Measurements from ENCODE around the gene GRWD1. TPM values are rescaled to one million over a fixed set of nuclear protein-coding genes. Genes with fewer than 3 reads are reported as not detected.

Gene GRWD1
- polyA plus RNA-seq, 4 donors, result 5.6 to 19.5 (median 12.8) TPM

DNA sequence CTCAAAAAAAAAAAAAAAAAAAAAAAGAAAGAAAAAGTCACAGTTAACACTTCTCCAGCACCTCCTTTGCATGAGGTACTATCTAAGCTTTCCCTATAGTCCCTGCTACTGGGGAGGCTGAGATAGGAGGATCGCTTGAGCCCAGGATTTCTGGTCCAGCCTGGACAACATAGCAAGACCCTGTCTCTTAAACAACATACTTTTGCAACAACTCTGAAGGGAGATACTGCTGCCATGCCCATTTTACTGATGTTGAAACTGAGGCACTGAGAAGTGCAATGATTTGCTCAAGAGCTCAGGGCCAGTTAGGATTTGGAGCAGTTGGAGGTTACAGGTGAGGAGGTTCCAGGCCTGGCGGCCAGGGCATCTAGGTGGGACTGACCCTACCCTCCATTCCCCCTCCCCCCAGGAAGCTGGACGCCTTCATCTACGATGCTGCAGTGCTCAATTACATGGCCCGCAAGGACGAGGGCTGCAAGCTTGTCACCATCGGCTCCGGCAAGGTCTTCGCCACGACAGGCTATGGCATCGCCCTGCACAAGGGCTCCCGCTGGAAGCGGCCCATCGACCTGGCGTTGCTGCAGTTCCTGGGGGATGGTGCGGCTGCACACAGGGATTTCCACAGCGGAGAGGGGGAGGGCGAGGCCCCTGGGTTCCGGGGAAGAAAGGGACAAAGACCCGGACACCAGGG is 4.3 kb upstream of the GRWD1 start:
- DNase-seq, result no peak
- no peak overlapping the region for H3K27ac ChIP-seq (ENCODE audit: low read depth in 1 of 3, low read length in 2 of 3)
- FAIRE-seq, result no peak

DNA sequence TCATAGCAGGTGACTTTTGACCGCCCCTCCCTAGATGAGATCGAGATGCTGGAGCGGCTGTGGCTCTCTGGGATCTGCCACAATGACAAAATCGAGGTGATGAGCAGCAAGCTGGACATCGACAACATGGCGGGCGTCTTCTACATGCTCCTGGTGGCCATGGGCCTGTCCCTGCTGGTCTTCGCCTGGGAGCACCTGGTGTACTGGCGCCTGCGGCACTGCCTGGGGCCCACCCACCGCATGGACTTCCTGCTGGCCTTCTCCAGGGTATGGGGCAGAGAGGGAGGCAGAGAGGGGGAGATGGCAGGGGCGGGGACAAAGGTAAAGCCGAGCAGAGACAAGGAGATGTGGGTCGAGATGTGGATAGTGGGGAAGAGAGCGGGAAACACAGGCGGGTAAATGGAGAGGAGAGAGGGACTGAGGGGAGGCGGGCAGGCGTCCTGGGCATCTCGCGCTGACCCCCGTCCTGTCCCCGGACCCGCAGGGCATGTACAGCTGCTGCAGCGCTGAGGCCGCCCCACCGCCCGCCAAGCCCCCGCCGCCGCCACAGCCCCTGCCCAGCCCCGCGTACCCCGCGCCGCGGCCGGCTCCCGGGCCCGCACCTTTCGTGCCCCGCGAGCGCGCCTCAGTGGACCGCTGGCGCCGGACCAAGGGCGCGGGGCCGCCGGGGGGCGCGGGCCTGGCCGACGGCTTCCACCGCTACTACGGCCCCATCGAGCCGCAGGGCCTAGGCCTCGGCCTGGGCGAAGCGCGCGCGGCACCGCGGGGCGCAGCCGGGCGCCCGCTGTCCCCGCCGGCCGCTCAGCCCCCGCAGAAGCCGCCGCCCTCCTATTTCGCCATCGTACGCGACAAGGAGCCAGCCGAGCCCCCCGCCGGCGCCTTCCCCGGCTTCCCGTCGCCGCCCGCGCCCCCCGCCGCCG is 3.4 kb upstream of the GRWD1 start:
- DNase-seq (no peak), FAIRE-seq (no peak)
- Histone ChIP-seq H3K9me3 (ENCODE audit: control insufficient read depth in 2 of 2, insufficient read depth in 1 of 2, low read depth in 1 of 2, low read length in 1 of 2) (no peaks in the 10 kb centered on the region), H3K27ac (ENCODE audit: low read depth in 1 of 3, low read length in 2 of 3) (no peak overlapping the region), H3K27me3 (ENCODE audit: control insufficient read depth in 3 of 3, insufficient read depth in 3 of 3, low read length in 3 of 3) (peaks cover 11 to 32% (median 11%) of the 10 kb centered on the region in 3 donors), H3K36me3 (ENCODE audit: control insufficient read depth in 3 of 3, insufficient read depth in 2 of 3, low read depth in 1 of 3, low read length in 3 of 3) (peaks cover 0 to 4% (median 0%) of the 10 kb centered on the region in 3 donors), H3K4me3 (ENCODE audit: low read depth in 1 of 3, low read length in 3 of 3) (peak overlapping the region in 1 of 3 donors; percentile 45), H3K4me1 (ENCODE audit: control insufficient read depth in 3 of 3, insufficient read depth in 2 of 3, low read depth in 1 of 3, low read length in 2 of 3) (peaks cover 0 to 17% (median 4%) of the 10 kb centered on the region in 3 donors)
- 30 to 61% (median 44%) methylated on average over 22 to 94 of the region's 94 CpGs for WGBS, 3 donors

More for the DNA sequence above, 4.3 kb upstream of the GRWD1 start:
- peaks cover 0 to 14% (median 1%) of the 10 kb centered on the region in 3 donors for H3K4me1 ChIP-seq (ENCODE audit: control insufficient read depth in 3 of 3, insufficient read depth in 2 of 3, low read depth in 1 of 3, low read length in 2 of 3)
- H3K4me3 ChIP-seq (ENCODE audit: low read depth in 1 of 3, low read length in 3 of 3), result no peak overlapping the region
- peaks cover 11 to 36% (median 11%) of the 10 kb centered on the region in 3 donors for H3K27me3 ChIP-seq (ENCODE audit: control insufficient read depth in 3 of 3, insufficient read depth in 3 of 3, low read length in 3 of 3)
- no peaks in the 10 kb centered on the region for H3K9me3 ChIP-seq (ENCODE audit: control insufficient read depth in 2 of 2, insufficient read depth in 1 of 2, low read depth in 1 of 2, low read length in 1 of 2)
- no peaks in the 10 kb centered on the region for H3K36me3 ChIP-seq (ENCODE audit: control insufficient read depth in 3 of 3, insufficient read depth in 2 of 3, low read depth in 1 of 3, low read length in 3 of 3)
- 93 to 95% (median 94%) methylated on average over 20 of the region's 20 CpGs for WGBS, 3 donors

DNA sequence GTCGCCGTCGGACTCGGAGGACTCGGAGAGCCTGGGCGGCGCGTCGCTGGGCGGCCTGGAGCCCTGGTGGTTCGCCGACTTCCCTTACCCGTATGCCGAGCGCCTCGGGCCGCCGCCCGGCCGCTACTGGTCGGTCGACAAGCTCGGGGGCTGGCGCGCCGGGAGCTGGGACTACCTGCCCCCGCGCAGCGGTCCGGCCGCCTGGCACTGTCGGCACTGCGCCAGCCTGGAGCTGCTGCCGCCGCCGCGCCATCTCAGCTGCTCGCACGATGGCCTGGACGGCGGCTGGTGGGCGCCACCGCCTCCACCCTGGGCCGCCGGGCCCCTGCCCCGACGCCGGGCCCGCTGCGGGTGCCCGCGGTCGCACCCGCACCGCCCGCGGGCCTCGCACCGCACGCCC is 2.5 kb upstream of the GRWD1 start:
- Histone ChIP-seq H3K36me3 (ENCODE audit: control insufficient read depth in 3 of 3, insufficient read depth in 2 of 3, low read depth in 1 of 3, low read length in 3 of 3) (peaks cover 0 to 10% (median 3%) of the 10 kb centered on the region in 3 donors), H3K27ac (ENCODE audit: low read depth in 1 of 3, low read length in 2 of 3) (no peak overlapping the region), H3K4me1 (ENCODE audit: control insufficient read depth in 3 of 3, insufficient read depth in 2 of 3, low read depth in 1 of 3, low read length in 2 of 3) (peaks cover 0 to 17% (median 4%) of the 10 kb centered on the region in 3 donors), H3K27me3 (ENCODE audit: control insufficient read depth in 3 of 3, insufficient read depth in 3 of 3, low read length in 3 of 3) (peaks cover 5 to 32% (median 11%) of the 10 kb centered on the region in 3 donors), H3K4me3 (ENCODE audit: low read depth in 1 of 3, low read length in 3 of 3) (peak overlapping the region in 1 of 3 donors; percentile 45), H3K9me3 (ENCODE audit: control insufficient read depth in 2 of 2, insufficient read depth in 1 of 2, low read depth in 1 of 2, low read length in 1 of 2) (no peaks in the 10 kb centered on the region)
- DNase-seq (peak in 1 of 2 donors; percentile 37), FAIRE-seq (no peak)
- WGBS, 3 donors, result 2 to 11% (median 10%) methylated on average over 2 to 60 of the region's 60 CpGs

DNA sequence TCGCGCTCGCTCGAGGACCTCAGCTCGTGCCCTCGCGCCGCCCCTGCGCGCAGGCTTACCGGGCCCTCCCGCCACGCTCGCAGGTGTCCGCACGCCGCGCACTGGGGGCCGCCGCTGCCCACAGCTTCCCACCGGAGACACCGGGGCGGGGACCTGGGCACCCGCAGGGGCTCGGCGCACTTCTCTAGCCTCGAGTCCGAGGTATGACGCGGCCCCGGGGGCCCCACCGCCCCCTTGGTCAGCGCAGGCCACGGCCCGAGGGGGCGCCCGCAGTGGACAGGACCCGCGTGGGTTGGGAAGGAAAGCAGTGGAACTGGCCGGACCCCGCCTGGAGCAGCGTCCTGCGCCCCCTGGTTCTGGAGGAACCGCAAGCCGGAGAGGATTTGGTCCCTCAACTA is 2.1 kb upstream of the GRWD1 start:
- H3K27ac ChIP-seq (ENCODE audit: low read depth in 1 of 3, low read length in 2 of 3), result no peak overlapping the region
- H3K4me1 ChIP-seq (ENCODE audit: control insufficient read depth in 3 of 3, insufficient read depth in 2 of 3, low read depth in 1 of 3, low read length in 2 of 3), result peaks cover 0 to 17% (median 4%) of the 10 kb centered on the region in 3 donors
- H3K9me3 ChIP-seq (ENCODE audit: control insufficient read depth in 2 of 2, insufficient read depth in 1 of 2, low read depth in 1 of 2, low read length in 1 of 2), result no peaks in the 10 kb centered on the region
- H3K4me3 ChIP-seq (ENCODE audit: low read depth in 1 of 3, low read length in 3 of 3), result peak overlapping the region in 1 of 3 donors; percentile 45
- DNase-seq (peak in 1 of 2 donors; percentile 21), FAIRE-seq (no peak)
- 6 to 9% (median 6%) methylated on average over 39 to 45 of the region's 45 CpGs for WGBS, 3 donors
- H3K36me3 ChIP-seq (ENCODE audit: control insufficient read depth in 3 of 3, insufficient read depth in 2 of 3, low read depth in 1 of 3, low read length in 3 of 3), result peaks cover 0 to 12% (median 4%) of the 10 kb centered on the region in 3 donors
- peaks cover 5 to 32% (median 11%) of the 10 kb centered on the region in 3 donors for H3K27me3 ChIP-seq (ENCODE audit: control insufficient read depth in 3 of 3, insufficient read depth in 3 of 3, low read length in 3 of 3)

DNA sequence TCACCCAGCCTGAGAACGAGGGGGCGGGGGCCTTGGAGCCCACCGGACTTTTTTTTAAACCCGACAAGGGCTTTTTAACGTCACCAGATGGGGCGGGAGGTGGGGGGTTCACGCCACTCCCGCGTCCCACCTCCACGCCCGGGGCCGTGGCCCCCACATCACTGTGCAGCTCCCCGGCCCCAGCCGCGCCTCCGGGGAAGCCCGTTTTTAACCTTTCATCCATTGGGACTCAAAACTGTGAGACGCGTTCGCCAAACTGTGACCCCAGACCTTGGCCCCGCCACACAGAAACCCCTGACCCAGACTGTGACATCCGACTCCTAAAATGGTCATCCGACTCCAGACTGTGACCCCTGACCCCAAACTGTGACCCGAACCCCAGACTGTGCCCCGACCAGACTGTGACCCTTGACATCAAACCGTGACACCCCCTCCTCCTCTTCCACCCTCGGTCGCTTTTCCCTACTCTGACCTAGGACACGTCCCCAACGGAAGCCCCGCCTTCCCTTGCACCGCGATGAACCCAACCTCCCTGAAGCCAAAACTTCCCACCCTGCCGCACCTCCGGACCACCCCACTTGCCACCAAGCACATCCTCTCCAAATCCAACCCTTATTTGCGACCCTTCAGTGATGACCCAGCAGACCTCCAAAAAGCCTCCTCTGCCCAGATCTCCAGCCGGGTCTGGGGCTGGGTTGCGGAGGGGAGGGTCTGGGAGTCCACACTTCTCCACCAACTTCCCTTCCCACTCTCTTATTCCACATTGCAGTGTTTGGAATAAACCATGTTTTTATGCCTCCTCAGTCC is 1.5 kb upstream of the GRWD1 start:
- H3K27ac ChIP-seq (ENCODE audit: low read depth in 1 of 3, low read length in 2 of 3), result peak overlapping the region in 1 of 3 donors; percentile 80
- peak overlapping the region in 1 of 3 donors; percentile 45 for H3K4me3 ChIP-seq (ENCODE audit: low read depth in 1 of 3, low read length in 3 of 3)
- no peak for FAIRE-seq
- H3K9me3 ChIP-seq (ENCODE audit: control insufficient read depth in 2 of 2, insufficient read depth in 1 of 2, low read depth in 1 of 2, low read length in 1 of 2), result no peaks in the 10 kb centered on the region
- H3K27me3 ChIP-seq (ENCODE audit: control insufficient read depth in 3 of 3, insufficient read depth in 3 of 3, low read length in 3 of 3), result peaks cover 5 to 32% (median 11%) of the 10 kb centered on the region in 3 donors
- H3K36me3 ChIP-seq (ENCODE audit: control insufficient read depth in 3 of 3, insufficient read depth in 2 of 3, low read depth in 1 of 3, low read length in 3 of 3), result peaks cover 0 to 18% (median 4%) of the 10 kb centered on the region in 3 donors
- WGBS, 3 donors, result 11 to 16% (median 12%) methylated on average over 35 to 38 of the region's 38 CpGs
- DNase-seq, result no peak
- H3K4me1 ChIP-seq (ENCODE audit: control insufficient read depth in 3 of 3, insufficient read depth in 2 of 3, low read depth in 1 of 3, low read length in 2 of 3), result peaks cover 0 to 17% (median 4%) of the 10 kb centered on the region in 3 donors

DNA sequence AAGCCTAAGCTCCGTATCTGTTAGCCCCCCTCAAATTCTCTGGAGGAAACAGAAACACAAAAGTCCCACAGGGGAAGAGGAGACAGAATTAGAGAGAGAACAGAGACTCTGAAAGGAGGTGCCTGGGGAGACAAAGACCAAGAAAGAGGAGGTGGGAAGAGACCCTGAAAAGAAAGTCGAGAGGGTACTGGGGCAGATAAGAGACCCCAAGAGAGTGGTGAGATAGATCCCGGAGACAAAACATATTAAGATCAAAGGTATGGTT is 915 bp upstream of the GRWD1 start:
- H3K36me3 ChIP-seq (ENCODE audit: control insufficient read depth in 3 of 3, insufficient read depth in 2 of 3, low read depth in 1 of 3, low read length in 3 of 3), result peaks cover 1 to 24% (median 7%) of the 10 kb centered on the region in 3 donors
- H3K4me3 ChIP-seq (ENCODE audit: low read depth in 1 of 3, low read length in 3 of 3), result no peak overlapping the region
- H3K27ac ChIP-seq (ENCODE audit: low read depth in 1 of 3, low read length in 2 of 3), result peak overlapping the region in 2 of 3 donors; percentile 80
- 19 to 33% (median 22%) methylated on average over 3 of the region's 3 CpGs for WGBS, 3 donors
- H3K27me3 ChIP-seq (ENCODE audit: control insufficient read depth in 3 of 3, insufficient read depth in 3 of 3, low read length in 3 of 3), result peaks cover 5 to 32% (median 11%) of the 10 kb centered on the region in 3 donors
- H3K9me3 ChIP-seq (ENCODE audit: control insufficient read depth in 2 of 2, insufficient read depth in 1 of 2, low read depth in 1 of 2, low read length in 1 of 2), result no peaks in the 10 kb centered on the region
- DNase-seq (no peak), FAIRE-seq (no peak)
- peaks cover 0 to 17% (median 4%) of the 10 kb centered on the region in 3 donors for H3K4me1 ChIP-seq (ENCODE audit: control insufficient read depth in 3 of 3, insufficient read depth in 2 of 3, low read depth in 1 of 3, low read length in 2 of 3)

DNA sequence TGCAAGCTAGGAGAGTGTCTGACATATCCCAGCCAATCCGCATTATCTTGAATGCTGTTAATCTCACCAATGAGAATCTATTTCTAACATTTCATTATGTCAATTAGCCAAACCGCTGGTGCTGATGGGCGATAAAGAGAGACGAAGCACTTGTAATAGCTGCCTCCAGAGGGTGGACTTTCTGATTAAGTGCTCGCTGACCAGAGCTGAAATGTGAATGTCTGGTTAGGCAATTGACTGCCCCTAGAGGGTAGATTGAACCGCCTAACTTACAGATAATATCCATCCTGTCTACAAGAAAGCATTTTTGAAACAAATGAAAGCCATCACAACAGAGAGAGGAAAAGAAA is 552 bp upstream of the GRWD1 start:
- H3K27me3 ChIP-seq (ENCODE audit: control insufficient read depth in 3 of 3, insufficient read depth in 3 of 3, low read length in 3 of 3), result peaks cover 5 to 32% (median 11%) of the 10 kb centered on the region in 3 donors
- WGBS, 3 donors, result 4% methylated on average over 6 of the region's 6 CpGs
- FAIRE-seq (no peak), DNase-seq (no peak)
- H3K27ac ChIP-seq (ENCODE audit: low read depth in 1 of 3, low read length in 2 of 3), result peak overlapping the region in 2 of 3 donors; percentile 80
- peak overlapping the region in 2 of 3 donors; percentile 65 to 84 for H3K4me3 ChIP-seq (ENCODE audit: low read depth in 1 of 3, low read length in 3 of 3)
- peaks cover 5 to 27% (median 11%) of the 10 kb centered on the region in 3 donors for H3K36me3 ChIP-seq (ENCODE audit: control insufficient read depth in 3 of 3, insufficient read depth in 2 of 3, low read depth in 1 of 3, low read length in 3 of 3)
- peaks cover 0 to 17% (median 4%) of the 10 kb centered on the region in 3 donors for H3K4me1 ChIP-seq (ENCODE audit: control insufficient read depth in 3 of 3, insufficient read depth in 2 of 3, low read depth in 1 of 3, low read length in 2 of 3)
- no peaks in the 10 kb centered on the region for H3K9me3 ChIP-seq (ENCODE audit: control insufficient read depth in 2 of 2, insufficient read depth in 1 of 2, low read depth in 1 of 2, low read length in 1 of 2)

DNA sequence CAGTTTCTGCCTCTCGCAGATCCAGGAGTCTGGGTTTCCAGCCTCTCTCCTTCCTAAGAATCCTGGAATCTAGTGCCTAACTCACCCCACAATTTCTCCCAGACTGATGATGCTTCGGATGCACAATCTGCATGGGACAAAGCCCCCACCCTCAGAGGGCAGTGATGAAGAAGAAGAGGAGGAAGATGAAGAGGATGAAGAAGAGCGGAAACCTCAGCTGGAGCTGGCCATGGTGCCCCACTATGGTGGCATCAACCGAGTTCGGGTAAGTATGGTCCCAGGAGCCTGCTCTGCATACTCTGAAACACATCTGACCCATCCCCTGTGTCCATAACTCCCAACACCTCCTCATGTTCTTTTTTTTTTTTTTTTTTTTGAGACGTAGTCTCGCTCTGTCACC is 796 bp downstream of the GRWD1 start:
- H3K4me1 ChIP-seq (ENCODE audit: control insufficient read depth in 3 of 3, insufficient read depth in 2 of 3, low read depth in 1 of 3, low read length in 2 of 3), result peaks cover 0 to 17% (median 4%) of the 10 kb centered on the region in 3 donors
- WGBS, 3 donors, result 74 to 82% (median 78%) methylated on average over 5 to 7 of the region's 7 CpGs
- no peaks in the 10 kb centered on the region for H3K9me3 ChIP-seq (ENCODE audit: control insufficient read depth in 2 of 2, insufficient read depth in 1 of 2, low read depth in 1 of 2, low read length in 1 of 2)
- no peak for DNase-seq
- no peak for FAIRE-seq
- H3K27ac ChIP-seq (ENCODE audit: low read depth in 1 of 3, low read length in 2 of 3), result no peak overlapping the region
- H3K4me3 ChIP-seq (ENCODE audit: low read depth in 1 of 3, low read length in 3 of 3), result peak overlapping the region; percentile 52 to 84 (median 65)
- H3K27me3 ChIP-seq (ENCODE audit: control insufficient read depth in 3 of 3, insufficient read depth in 3 of 3, low read length in 3 of 3), result peaks cover 2 to 27% (median 10%) of the 10 kb centered on the region in 3 donors
- peaks cover 10 to 41% (median 15%) of the 10 kb centered on the region in 3 donors for H3K36me3 ChIP-seq (ENCODE audit: control insufficient read depth in 3 of 3, insufficient read depth in 2 of 3, low read depth in 1 of 3, low read length in 3 of 3)

Data from small intestine (tissue), 7 donors.